ENCODE data around the gene SSR4. TPM values are rescaled to one million over a fixed set of nuclear protein-coding genes. Genes with fewer than 3 reads are reported as not detected.

Gene SSR4
- total and polyA plus RNA-seq, 2 donors (not counting 1 experiment from before 2014, with no cell fraction given) = 134 to 297 TPM

- intact Hi-C loops (cut with micrococcal nuclease) = no loop called here
- H3K4me2 ChIP-seq (replicated peaks; ENCODE audit: low read depth, low read length, poor library complexity, severe bottlenecking) = no peak overlapping the region
- WGBS (ENCODE audit: insufficient coverage) = 70% methylated on average over 4 of the region's 12 CpGs
- H3K9me3 Mint-ChIP-seq (ENCODE audit: insufficient read depth) = no peaks in the 10 kb centered on the region
- ATAC-seq (ENCODE audit: low read depth) (no peak), DNase-seq (no peak)
- no peaks in the 10 kb centered on the region for H3K79me2 ChIP-seq (ENCODE audit: control insufficient read depth, insufficient read depth, low read length)
- peaks cover 17% of the 10 kb centered on the region for H3K4me1 Mint-ChIP-seq
- no peaks in the 10 kb centered on the region for H3K27me3 ChIP-seq (replicated peaks in 1 of 4; ENCODE audit: control extremely low read depth in 1 of 4, control insufficient read depth in 3 of 4, insufficient read depth in 4 of 4, low read length in 3 of 4)
- H4K20me1 ChIP-seq (ENCODE audit: control insufficient read depth, insufficient read depth, low read length, poor library complexity, severe bottlenecking) = no peaks in the 10 kb centered on the region
- no peaks in the 10 kb centered on the region for H3K27me3 Mint-ChIP-seq
- no peaks in the 10 kb centered on the region for H3K9me3 ChIP-seq (ENCODE audit: control extremely low read depth in 1 of 3, control insufficient read depth in 2 of 3, insufficient read depth in 1 of 3, low read length in 2 of 3)
- TF ChIP-seq EZH2 (IDR thresholded peaks at IDR 0.05; ENCODE audit: borderline replicate concordance, insufficient read depth, low read depth, low read length, poor library complexity, severe bottlenecking) (no peak), CTCF (IDR thresholded peaks at IDR 0.05) (no peak)
- POLR2A ChIA-PET = no interaction called here
- H3K4me1 ChIP-seq (ENCODE audit: control insufficient read depth in 2 of 2, insufficient read depth in 2 of 2, low read length in 2 of 2) = peaks cover 5 to 12% of the 10 kb centered on the region in 2 donors
- H3K4me3 ChIP-seq (ENCODE audit: control extremely low read depth in 1 of 5, extremely low read depth in 1 of 5, insufficient read depth in 1 of 5, low read depth in 2 of 5, low read length in 4 of 5) = no peak overlapping the region
- no peak overlapping the region for H3K27ac Mint-ChIP-seq
- no peak overlapping the region for H2AFZ ChIP-seq (ENCODE audit: insufficient read depth, low read depth, low read length, poor library complexity, severe bottlenecking)
- H3K27ac ChIP-seq (ENCODE audit: low read length in 2 of 2) = no peak overlapping the region
- H3K4me3 Mint-ChIP-seq = no peak overlapping the region
- no peaks in the 10 kb centered on the region for H3K36me3 ChIP-seq (replicated peaks in 1 of 2; ENCODE audit: control extremely low read depth in 1 of 2, control insufficient read depth in 1 of 2, extremely low read depth in 1 of 2, insufficient read depth in 2 of 2, low read length in 1 of 2)
- no peak overlapping the region for H3K9ac ChIP-seq (ENCODE audit: low read length)
- CTCF ChIA-PET = no interaction called here
These were observed 44.2 kb upstream of the SSR4 start for GRCh38 chrX:153750127-153750774.

GRCh38 chrX:153755136-153755535 lies 39.3 kb upstream of the SSR4 start:
- DNase-seq (no peak), ATAC-seq (ENCODE audit: low read depth) (no peak)
- Histone ChIP-seq H3K36me3 (replicated peaks in 1 of 2; ENCODE audit: control extremely low read depth in 1 of 2, control insufficient read depth in 1 of 2, extremely low read depth in 1 of 2, insufficient read depth in 2 of 2, low read length in 1 of 2) (no peaks in the 10 kb centered on the region), H4K20me1 (ENCODE audit: control insufficient read depth, insufficient read depth, low read length, poor library complexity, severe bottlenecking) (no peaks in the 10 kb centered on the region), H3K9me3 (ENCODE audit: control extremely low read depth in 1 of 3, control insufficient read depth in 2 of 3, insufficient read depth in 1 of 3, low read length in 2 of 3) (no peaks in the 10 kb centered on the region), H3K27me3 (replicated peaks in 1 of 4; ENCODE audit: control extremely low read depth in 1 of 4, control insufficient read depth in 3 of 4, insufficient read depth in 4 of 4, low read length in 3 of 4) (no peaks in the 10 kb centered on the region), H3K4me3 (ENCODE audit: control extremely low read depth in 1 of 5, extremely low read depth in 1 of 5, insufficient read depth in 1 of 5, low read depth in 2 of 5, low read length in 4 of 5) (no peak overlapping the region), H2AFZ (ENCODE audit: insufficient read depth, low read depth, low read length, poor library complexity, severe bottlenecking) (no peak overlapping the region), H3K9ac (ENCODE audit: low read length) (no peak overlapping the region), H3K27ac (ENCODE audit: low read length in 2 of 2) (no peak overlapping the region), H3K4me2 (replicated peaks; ENCODE audit: low read depth, low read length, poor library complexity, severe bottlenecking) (no peak overlapping the region), H3K4me1 (ENCODE audit: control insufficient read depth in 2 of 2, insufficient read depth in 2 of 2, low read length in 2 of 2) (peaks cover 9 to 26% of the 10 kb centered on the region in 2 donors), H3K79me2 (ENCODE audit: control insufficient read depth, insufficient read depth, low read length) (no peaks in the 10 kb centered on the region)
- peaks cover 18% of the 10 kb centered on the region for H3K4me1 Mint-ChIP-seq
- no peak overlapping the region for H3K27ac Mint-ChIP-seq
- ChIA-PET POLR2A (no interaction called here), CTCF (interaction anchor here (0.6 to 1.6 kb wide), 6 partner anchors 11 to 1225 kb away, joined by 3 to 5 read pairs (median 4); partner anchors contain the start of gene SLC6A8)
- no peak overlapping the region for H3K4me3 Mint-ChIP-seq
- no CpG with 5 or more reads among the region's 1 CpG for WGBS (ENCODE audit: insufficient coverage)
- intact Hi-C loops (cut with micrococcal nuclease) = no loop called here
- no peaks in the 10 kb centered on the region for H3K27me3 Mint-ChIP-seq
- H3K9me3 Mint-ChIP-seq (ENCODE audit: insufficient read depth) = no peaks in the 10 kb centered on the region
- TF ChIP-seq EZH2 (IDR thresholded peaks at IDR 0.05; ENCODE audit: borderline replicate concordance, insufficient read depth, low read depth, low read length, poor library complexity, severe bottlenecking) = no peak
- no peak for TF ChIP-seq CTCF (IDR thresholded peaks at IDR 0.05)

Measured in B cell (primary cell).